Keratinocyte (primary cell): ENCODE measurements around the gene SH2D4B. TPM values are rescaled to one million over a fixed set of nuclear protein-coding genes. Genes with fewer than 3 reads are reported as not detected.

Experiments
- DNase-seq: peaks from one replicate; pipeline ENCODE4 v3.0.0-alpha.2; 2011; ENCODE audit warnings: low read depth, missing footprints, low spot score
- FAIRE-seq: peaks from 2 replicates; lab custom pipeline; 2011; peaks lifted over from hg19 to GRCh38; lab: Jason Lieb, UNC
- H2AFZ ChIP-seq: 2 replicates; pipeline ENCODE4 v1.6.0; 2012; ENCODE audit warnings: low read length, control low read depth, inconsistent platforms; ENCODE audit not compliant: control insufficient read depth
- H3K27ac ChIP-seq: 2 replicates; pipeline ENCODE4 v1.5.1; 2011; ENCODE audit warnings: low read length; ENCODE audit not compliant: control insufficient read depth, insufficient read depth
- H3K27me3 ChIP-seq: 3 replicates; pipeline ENCODE4 v1.6.0; 2011; ENCODE audit warnings: low read length; ENCODE audit not compliant: control insufficient read depth, insufficient read depth; ENCODE audit errors: extremely low read depth
- H3K36me3 ChIP-seq, 2 experiments: 2 replicates in 1 of 2; 3 replicates in 1 of 2; pipeline ENCODE4 v1.5.1; 2011; ENCODE audit warnings: low read length in 2 of 2, mild to moderate bottlenecking in 1 of 2; ENCODE audit not compliant: control insufficient read depth in 2 of 2, insufficient read depth in 2 of 2; ENCODE audit errors: extremely low read depth in 1 of 2
- H3K4me1 ChIP-seq: 3 replicates; pipeline ENCODE4 v1.5.1; 2011; ENCODE audit warnings: low read length; ENCODE audit not compliant: control insufficient read depth, insufficient read depth; ENCODE audit errors: extremely low read depth
- H3K4me2 ChIP-seq: 3 replicates; pipeline ENCODE4 v1.6.0; 2011; ENCODE audit warnings: low read depth, low read length; ENCODE audit not compliant: control insufficient read depth, insufficient read depth; ENCODE audit errors: extremely low read depth
- H3K4me3 ChIP-seq, 3 experiments: fragments of 200-600 bp in 1 of 3; sonication (generic) in 1 of 3; 2 replicates in 2 of 3; 3 replicates in 1 of 3; pipeline ENCODE4 v1.5.1; 2011 to 2016; ENCODE audit warnings: low read length in 3 of 3, mild to moderate bottlenecking in 3 of 3, control low read depth in 2 of 3, inconsistent platforms in 1 of 3, low read depth in 1 of 3, mixed read lengths in 1 of 3, mixed run types in 1 of 3, moderate library complexity in 1 of 3; ENCODE audit not compliant: control insufficient read depth in 2 of 3, insufficient read depth in 2 of 3; ENCODE audit errors: extremely low read depth in 1 of 3
- H3K79me2 ChIP-seq: 2 replicates; pipeline ENCODE4 v1.6.0; 2012; ENCODE audit warnings: low read length; ENCODE audit not compliant: control insufficient read depth, insufficient read depth
- H3K9ac ChIP-seq: 3 replicates; pipeline ENCODE4 v1.6.0; 2011; ENCODE audit warnings: low read length; ENCODE audit not compliant: control insufficient read depth, insufficient read depth; ENCODE audit errors: extremely low read depth
- H3K9me1 ChIP-seq: 3 replicates; pipeline ENCODE4 v1.6.0; 2011; ENCODE audit warnings: low read length; ENCODE audit not compliant: control insufficient read depth, insufficient read depth; ENCODE audit errors: extremely low read depth
- H3K9me3 ChIP-seq: 2 replicates; pipeline ENCODE4 v1.5.1; 2012; ENCODE audit warnings: low read depth, low read length; ENCODE audit not compliant: control insufficient read depth
- H4K20me1 ChIP-seq: 3 replicates; pipeline ENCODE4 v1.6.0; 2011; ENCODE audit warnings: low read length; ENCODE audit not compliant: control insufficient read depth, insufficient read depth; ENCODE audit errors: extremely low read depth
- EZH2 ChIP-seq: IDR thresholded peaks from one replicate; pipeline ENCODE4 v1.6.1; 2012; ENCODE audit warnings: inconsistent platforms, mild to moderate bottlenecking, low read length, moderate library complexity
- dilution Hi-C: fragments of 300-500 bp; cut with MboI; formaldehyde crosslinking; loops from one replicate; pipeline ENCODE4 v1.7.0; 2020; ENCODE audit warnings: low sequenced_read_pairs; ENCODE audit not compliant: extremely low pct_ligation_motif_present
- polyA plus RNA-seq, 5 experiments: library from polyadenylated mRNA; depleted of rRNA in 3 of 5; stranded (reverse) in 3 of 5; stranded (forward) in 1 of 5; unstranded in 1 of 5; fragments of >200 nt; gene quantifications; 1 replicate in 1 of 5; 2 replicates in 3 of 5; 3 replicates in 1 of 5; pipeline versions ENCODE4 v1.2.1 to v1.2.3, GENCODE V29; 2011 to 2012; ENCODE audit warnings: missing spikeins in 2 of 5, low read depth in 1 of 5, low replicate concordance in 1 of 5
- TF ChIP-seq, protein P1 (sequence below), 3 experiments: IDR thresholded peaks in 1 of 3; conservative IDR thresholded peaks in 1 of 3; optimal IDR thresholded peaks in 1 of 3; 2 replicates in 2 of 3; 3 replicates in 1 of 3; pipeline versions ENCODE3 to v1.5.1; 2011; ENCODE audit warnings: low read length in 3 of 3, mild to moderate bottlenecking in 3 of 3, moderate library complexity in 2 of 3, control low read depth in 1 of 3, inconsistent platforms in 1 of 3; ENCODE audit not compliant: insufficient read depth in 2 of 3; ENCODE audit errors: extremely low read depth in 1 of 3

SH2D4B gene
- polyA plus RNA-seq, 1 donor (not counting 4 experiments of a cell fraction or from before 2014, with no cell fraction given): 0.22 TPM

GRCh38 chr10:80649183-80649582, 111.5 kb downstream of the SH2D4B start:
- FAIRE-seq: no peak
- DNase-seq: no peak
- Histone ChIP-seq H3K36me3 (no peaks in the 10 kb centered on the region), H3K9me3 (no peaks in the 10 kb centered on the region), H3K79me2 (no peaks in the 10 kb centered on the region), H3K27ac (no peak overlapping the region), H3K4me1 (no peaks in the 10 kb centered on the region), H3K9me1 (no peaks in the 10 kb centered on the region), H3K27me3 (peaks cover 5% of the 10 kb centered on the region), H3K9ac (no peak overlapping the region), H4K20me1 (no peaks in the 10 kb centered on the region), H3K4me3 (no peak overlapping the region), H3K4me2 (no peak overlapping the region), H2AFZ (no peak overlapping the region)
- dilution Hi-C loops: no loop called here
- TF ChIP-seq, protein P1, sequence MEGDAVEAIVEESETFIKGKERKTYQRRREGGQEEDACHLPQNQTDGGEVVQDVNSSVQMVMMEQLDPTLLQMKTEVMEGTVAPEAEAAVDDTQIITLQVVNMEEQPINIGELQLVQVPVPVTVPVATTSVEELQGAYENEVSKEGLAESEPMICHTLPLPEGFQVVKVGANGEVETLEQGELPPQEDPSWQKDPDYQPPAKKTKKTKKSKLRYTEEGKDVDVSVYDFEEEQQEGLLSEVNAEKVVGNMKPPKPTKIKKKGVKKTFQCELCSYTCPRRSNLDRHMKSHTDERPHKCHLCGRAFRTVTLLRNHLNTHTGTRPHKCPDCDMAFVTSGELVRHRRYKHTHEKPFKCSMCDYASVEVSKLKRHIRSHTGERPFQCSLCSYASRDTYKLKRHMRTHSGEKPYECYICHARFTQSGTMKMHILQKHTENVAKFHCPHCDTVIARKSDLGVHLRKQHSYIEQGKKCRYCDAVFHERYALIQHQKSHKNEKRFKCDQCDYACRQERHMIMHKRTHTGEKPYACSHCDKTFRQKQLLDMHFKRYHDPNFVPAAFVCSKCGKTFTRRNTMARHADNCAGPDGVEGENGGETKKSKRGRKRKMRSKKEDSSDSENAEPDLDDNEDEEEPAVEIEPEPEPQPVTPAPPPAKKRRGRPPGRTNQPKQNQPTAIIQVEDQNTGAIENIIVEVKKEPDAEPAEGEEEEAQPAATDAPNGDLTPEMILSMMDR (optimal IDR thresholded peaks at IDR 0.05 in 1 of 3, IDR thresholded peaks at IDR 0.05 in 1 of 3, conservative IDR thresholded peaks at IDR 0.05 in 1 of 3; ENCODE audit: extremely low read depth in 1 of 3, insufficient read depth in 2 of 3, low read length in 3 of 3): no peak
- TF ChIP-seq EZH2: no peak

DNA sequence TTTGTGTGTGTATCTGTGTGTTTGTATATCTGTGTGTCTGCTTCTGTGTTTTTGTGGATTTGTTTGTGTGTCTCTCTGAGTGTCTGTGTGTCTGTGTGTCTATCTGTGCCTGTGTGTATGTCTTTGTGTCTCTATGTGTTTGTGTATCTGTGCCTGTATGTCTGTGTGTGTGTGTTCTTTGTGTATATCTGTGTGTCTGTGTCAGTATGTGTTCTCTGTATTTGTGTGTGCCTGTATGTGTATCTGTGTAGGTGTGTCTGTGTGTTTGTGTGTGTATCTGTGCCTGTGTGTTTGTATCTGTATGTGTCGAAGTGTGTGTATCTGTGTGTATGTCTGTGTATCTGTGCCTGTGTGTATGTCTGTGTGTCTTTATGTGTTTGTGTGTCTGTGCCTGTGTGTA, 118.2 kb downstream of the SH2D4B start:
- Histone ChIP-seq H2AFZ (no peak overlapping the region), H3K4me2 (no peak overlapping the region), H3K9ac (no peak overlapping the region), H3K79me2 (no peaks in the 10 kb centered on the region), H3K4me3 (no peak overlapping the region), H3K9me1 (no peaks in the 10 kb centered on the region), H3K27me3 (peaks cover 5% of the 10 kb centered on the region), H3K27ac (no peak overlapping the region), H3K4me1 (no peaks in the 10 kb centered on the region), H3K36me3 (no peaks in the 10 kb centered on the region), H3K9me3 (peaks cover 8% of the 10 kb centered on the region), H4K20me1 (no peaks in the 10 kb centered on the region)
- dilution Hi-C loops: no loop called here
- FAIRE-seq (no peak), DNase-seq (no peak)
- no peak for TF ChIP-seq EZH2
- TF ChIP-seq, protein P1 (optimal IDR thresholded peaks at IDR 0.05 in 1 of 3, IDR thresholded peaks at IDR 0.05 in 1 of 3, conservative IDR thresholded peaks at IDR 0.05 in 1 of 3; ENCODE audit: extremely low read depth in 1 of 3, insufficient read depth in 2 of 3, low read length in 3 of 3): no peak
